Stimulated activated CD4-positive, alpha-beta T cell treated with anti-CD3 and anti-CD28 coated beads, Interleukin-12 subunit alpha, Interleukin-12 subunit beta, amount 100 ng/mL, for 24 hours (primary cell): Measurements from ENCODE around the gene SLX4IP.

Experiments
- DNase-seq, 2 experiments: peaks; one replicate each; pipeline ENCODE4 v3.0.0-alpha.2; 2020; ENCODE audit warnings: low read depth in 2 of 2

SLX4IP gene

GRCh38 chr20:10663756-10664155 is 228.7 kb downstream of the SLX4IP start:
- no peak for DNase-seq

- no peak for DNase-seq
These were observed 230.0 kb downstream of the SLX4IP start for GRCh38 chr20:10665027-10665561.

- DNase-seq = no peak
These were observed 230.7 kb downstream of the SLX4IP start for GRCh38 chr20:10665791-10666190.

- DNase-seq = no peak
These were observed 231.3 kb downstream of the SLX4IP start for GRCh38 chr20:10666221-10667076.

GRCh38 chr20:10667077-10667401 is 231.9 kb downstream of the SLX4IP start:
- no peak for DNase-seq

GRCh38 chr20:10667560-10668167 is 232.6 kb downstream of the SLX4IP start:
- DNase-seq = no peak

- no peak for DNase-seq
These were observed 233.7 kb downstream of the SLX4IP start for GRCh38 chr20:10668677-10669368.

- no peak for DNase-seq
These were observed 234.8 kb downstream of the SLX4IP start for GRCh38 chr20:10669843-10670446.

GRCh38 chr20:10670501-10671220 is 235.6 kb downstream of the SLX4IP start:
- no peak for DNase-seq

- peak in 1 of 2 experiments; percentile 13 for DNase-seq
These were observed 236.3 kb downstream of the SLX4IP start for GRCh38 chr20:10671221-10671918.

GRCh38 chr20:10671919-10672623 is 237.0 kb downstream of the SLX4IP start:
- no peak for DNase-seq

GRCh38 chr20:10672624-10673127 is 237.6 kb downstream of the SLX4IP start:
- DNase-seq = peak in 1 of 2 experiments; percentile 43

- DNase-seq = no peak
These were observed 238.2 kb downstream of the SLX4IP start for GRCh38 chr20:10673176-10673841.

GRCh38 chr20:10673842-10674683 is 239.0 kb downstream of the SLX4IP start, which contains the start of gene JAG1:
Gene JAG1 (minus strand): TSS chr20:10673999. CDS start chr20:10673530, 469 bp downstream.
- DNase-seq = peak in 1 of 2 experiments; percentile 52

GRCh38 chr20:10674684-10675449 is 239.8 kb downstream of the SLX4IP start:
- DNase-seq = peak in 1 of 2 experiments; percentile 11

GRCh38 chr20:10675450-10675848 is 240.3 kb downstream of the SLX4IP start:
- DNase-seq = no peak

- DNase-seq = no peak
These were observed 241.4 kb downstream of the SLX4IP start for GRCh38 chr20:10676518-10676917.
